Measurements from ENCODE around the gene WDR41.
"Not testable (repeated sequence)": the region's sequence is repeated elsewhere in the genome, so short reads cannot be mapped to it uniquely, and the experiment has no call there.

Gene WDR41

GRCh38 chr5:77407152-77407551 is 85.0 kb downstream of the WDR41 start:
- no peak for DNase-seq
- Mint-ChIP-seq H3K27ac (no peak overlapping the region), H3K4me1 (no peaks in the 10 kb centered on the region), H3K36me3 (ENCODE audit: low read depth) (no peaks in the 10 kb centered on the region), H3K27me3 (peaks cover 9% of the 10 kb centered on the region), H3K9me3 (no peaks in the 10 kb centered on the region), H3K4me3 (no peak overlapping the region)
- ATAC-seq, result no peak

GRCh38 chr5:77402796-77403195 is 89.3 kb downstream of the WDR41 start:
- H3K4me1 Mint-ChIP-seq, result no peaks in the 10 kb centered on the region
- no peak for ATAC-seq
- DNase-seq, result no peak
- H3K27me3 Mint-ChIP-seq, result peaks cover 12% of the 10 kb centered on the region
- H3K4me3 Mint-ChIP-seq, result no peak overlapping the region
- no peaks in the 10 kb centered on the region for H3K9me3 Mint-ChIP-seq
- H3K27ac Mint-ChIP-seq, result no peak overlapping the region
- H3K36me3 Mint-ChIP-seq (ENCODE audit: low read depth), result no peaks in the 10 kb centered on the region

GRCh38 chr5:77400645-77401044 is 91.5 kb downstream of the WDR41 start:
- no peak for DNase-seq
- ATAC-seq, result no peak
- H3K4me1 Mint-ChIP-seq, result peaks cover 7% of the 10 kb centered on the region
- H3K36me3 Mint-ChIP-seq (ENCODE audit: low read depth), result no peaks in the 10 kb centered on the region
- H3K4me3 Mint-ChIP-seq, result no peak overlapping the region
- no peaks in the 10 kb centered on the region for H3K9me3 Mint-ChIP-seq
- H3K27ac Mint-ChIP-seq, result no peak overlapping the region
- peaks cover 6% of the 10 kb centered on the region for H3K27me3 Mint-ChIP-seq

- no peak for DNase-seq
- no peak for ATAC-seq
- Mint-ChIP-seq H3K27ac (no peak overlapping the region), H3K4me1 (peaks cover 7% of the 10 kb centered on the region), H3K27me3 (peaks cover 2% of the 10 kb centered on the region), H3K4me3 (no peak overlapping the region), H3K36me3 (ENCODE audit: low read depth) (no peaks in the 10 kb centered on the region), H3K9me3 (no peaks in the 10 kb centered on the region)
These were observed 93.2 kb downstream of the WDR41 start for GRCh38 chr5:77398896-77399295.

- no peaks in the 10 kb centered on the region for H3K9me3 Mint-ChIP-seq
- no peak overlapping the region for H3K27ac Mint-ChIP-seq
- H3K4me3 Mint-ChIP-seq, result no peak overlapping the region
- ATAC-seq (no peak), DNase-seq (no peak)
- H3K27me3 Mint-ChIP-seq, result peaks cover 2% of the 10 kb centered on the region
- no peaks in the 10 kb centered on the region for H3K36me3 Mint-ChIP-seq (ENCODE audit: low read depth)
- peaks cover 7% of the 10 kb centered on the region for H3K4me1 Mint-ChIP-seq
These were observed 93.7 kb downstream of the WDR41 start for GRCh38 chr5:77398458-77398857.

GRCh38 chr5:77397686-77398292 is 94.3 kb downstream of the WDR41 start:
- Mint-ChIP-seq H3K36me3 (ENCODE audit: low read depth) (no peaks in the 10 kb centered on the region), H3K27me3 (peaks cover 2% of the 10 kb centered on the region), H3K9me3 (no peaks in the 10 kb centered on the region), H3K4me3 (no peak overlapping the region), H3K4me1 (peaks cover 7% of the 10 kb centered on the region), H3K27ac (no peak overlapping the region)
- DNase-seq (no peak), ATAC-seq (no peak)

- H3K36me3 Mint-ChIP-seq (ENCODE audit: low read depth), result no peaks in the 10 kb centered on the region
- H3K27ac Mint-ChIP-seq, result no peak overlapping the region
- no peak overlapping the region for H3K4me3 Mint-ChIP-seq
- peaks cover under 1% of the 10 kb centered on the region for H3K27me3 Mint-ChIP-seq
- ATAC-seq (no peak), DNase-seq (no peak)
- peaks cover 13% of the 10 kb centered on the region for H3K4me1 Mint-ChIP-seq
- H3K9me3 Mint-ChIP-seq, result no peaks in the 10 kb centered on the region
These were observed 96.1 kb downstream of the WDR41 start for GRCh38 chr5:77396017-77396416.

- Mint-ChIP-seq H3K4me1 (peaks cover 13% of the 10 kb centered on the region), H3K27me3 (no peaks in the 10 kb centered on the region), H3K36me3 (ENCODE audit: low read depth) (no peaks in the 10 kb centered on the region), H3K27ac (no peak overlapping the region), H3K9me3 (no peaks in the 10 kb centered on the region), H3K4me3 (no peak overlapping the region)
- ATAC-seq (no peak), DNase-seq (no peak)
These were observed 97.9 kb downstream of the WDR41 start for GRCh38 chr5:77394064-77394715.

GRCh38 chr5:77391240-77391765 is 100.8 kb downstream of the WDR41 start:
- no peak overlapping the region for H3K4me3 Mint-ChIP-seq
- peaks cover 4% of the 10 kb centered on the region for H3K27me3 Mint-ChIP-seq
- ATAC-seq (no peak), DNase-seq (no peak)
- no peak overlapping the region for H3K27ac Mint-ChIP-seq
- H3K36me3 Mint-ChIP-seq (ENCODE audit: low read depth), result no peaks in the 10 kb centered on the region
- H3K4me1 Mint-ChIP-seq, result peaks cover 10% of the 10 kb centered on the region
- H3K9me3 Mint-ChIP-seq, result peaks cover 4% of the 10 kb centered on the region

GRCh38 chr5:77390795-77391194 is 101.3 kb downstream of the WDR41 start:
- ATAC-seq (no peak), DNase-seq (no peak)
- H3K9me3 Mint-ChIP-seq, result peaks cover 4% of the 10 kb centered on the region
- H3K27ac Mint-ChIP-seq, result no peak overlapping the region
- H3K36me3 Mint-ChIP-seq (ENCODE audit: low read depth), result no peaks in the 10 kb centered on the region
- peaks cover 7% of the 10 kb centered on the region for H3K27me3 Mint-ChIP-seq
- H3K4me1 Mint-ChIP-seq, result peaks cover 6% of the 10 kb centered on the region
- no peak overlapping the region for H3K4me3 Mint-ChIP-seq

GRCh38 chr5:77390221-77390620 is 101.9 kb downstream of the WDR41 start:
- peaks cover 6% of the 10 kb centered on the region for H3K4me1 Mint-ChIP-seq
- no peak overlapping the region for H3K4me3 Mint-ChIP-seq
- DNase-seq (no peak), ATAC-seq (no peak)
- H3K27ac Mint-ChIP-seq, result no peak overlapping the region
- no peaks in the 10 kb centered on the region for H3K36me3 Mint-ChIP-seq (ENCODE audit: low read depth)
- H3K27me3 Mint-ChIP-seq, result peaks cover 7% of the 10 kb centered on the region
- H3K9me3 Mint-ChIP-seq, result peaks cover 4% of the 10 kb centered on the region

- H3K4me3 Mint-ChIP-seq, result no peak overlapping the region
- ATAC-seq, result no peak
- no peaks in the 10 kb centered on the region for H3K36me3 Mint-ChIP-seq (ENCODE audit: low read depth)
- H3K9me3 Mint-ChIP-seq, result peaks cover 4% of the 10 kb centered on the region
- no peak overlapping the region for H3K27ac Mint-ChIP-seq
- peaks cover 7% of the 10 kb centered on the region for H3K27me3 Mint-ChIP-seq
- no peak for DNase-seq
- peaks cover 6% of the 10 kb centered on the region for H3K4me1 Mint-ChIP-seq
These were observed 102.4 kb downstream of the WDR41 start for GRCh38 chr5:77389746-77390145.

GRCh38 chr5:77386340-77386739 is 105.8 kb downstream of the WDR41 start:
- H3K4me1 Mint-ChIP-seq; H3K4me3 Mint-ChIP-seq; DNase-seq; H3K27ac Mint-ChIP-seq; H3K36me3 Mint-ChIP-seq (ENCODE audit: low read depth); H3K27me3 Mint-ChIP-seq; ATAC-seq; H3K9me3 Mint-ChIP-seq: not testable (repeated sequence)

- H3K9me3 Mint-ChIP-seq; DNase-seq; H3K36me3 Mint-ChIP-seq (ENCODE audit: low read depth); H3K27ac Mint-ChIP-seq; H3K27me3 Mint-ChIP-seq; H3K4me3 Mint-ChIP-seq; ATAC-seq: not testable (repeated sequence)
- peaks cover 28% of the 10 kb centered on the region for H3K4me1 Mint-ChIP-seq
These were observed 108.8 kb downstream of the WDR41 start for GRCh38 chr5:77383336-77383735.
